IPS DF 4.7 (cell line): Measurements from ENCODE around the gene CD36.

Experiments used
- DNase-seq: peaks from one replicate; pipeline ENCODE4 v3.0.0-alpha.2; 2013; ENCODE audit warnings: low spot score; ENCODE audit errors: extremely low read depth

Gene CD36

GRCh38 chr7:80699721-80700256 lies 61.3 kb downstream of the CD36 start:
- DNase-seq: no peak

- DNase-seq: no peak
Measured at GRCh38 chr7:80703272-80703671, 64.8 kb downstream of the CD36 start.

- DNase-seq: no peak
Measured at GRCh38 chr7:80705130-80705781, 66.8 kb downstream of the CD36 start.

- no peak for DNase-seq
Measured at GRCh38 chr7:80707318-80707717, 68.9 kb downstream of the CD36 start.

- DNase-seq: no peak
Measured at GRCh38 chr7:80708123-80708522, 69.7 kb downstream of the CD36 start.

GRCh38 chr7:80711531-80711930 lies 73.1 kb downstream of the CD36 start:
- no peak for DNase-seq

- no peak for DNase-seq
Measured at GRCh38 chr7:80719261-80719660, 80.8 kb downstream of the CD36 start.

- no peak for DNase-seq
Measured at GRCh38 chr7:80720146-80720545, 81.7 kb downstream of the CD36 start.

GRCh38 chr7:80721883-80722615 lies 83.6 kb downstream of the CD36 start:
- DNase-seq: no peak

GRCh38 chr7:80722616-80723195 lies 84.3 kb downstream of the CD36 start:
- no peak for DNase-seq

- no peak for DNase-seq
Measured at GRCh38 chr7:80724249-80724871, 85.9 kb downstream of the CD36 start.

- DNase-seq: no peak
Measured at GRCh38 chr7:80725181-80725611, 86.8 kb downstream of the CD36 start.
